Prostate gland (tissue), 2 donors: ENCODE measurements around the gene TMEM94.

Experiments used
- POLR2AphosphoS5 ChIP-seq: sonication (generic); formaldehyde crosslinking; IDR thresholded peaks from one replicate; pipeline ENCODE4 v1.6.1; 2017; ENCODE audit warnings: antibody characterized with exemption
- TF ChIP-seq, protein P1 (sequence below), 4 experiments: fragments of 200-600 bp in 2 of 4; fragments of 450-650 bp in 2 of 4; sonication (generic) in 2 of 4; IDR thresholded peaks; 1 replicate in 3 of 4; 2 replicates in 1 of 4; pipeline ENCODE4 v1.5.1; 2016 to 2019; ENCODE audit warnings: antibody characterized with exemption in 4 of 4, mild to moderate bottlenecking in 2 of 4, moderate library complexity in 2 of 4

DNA sequence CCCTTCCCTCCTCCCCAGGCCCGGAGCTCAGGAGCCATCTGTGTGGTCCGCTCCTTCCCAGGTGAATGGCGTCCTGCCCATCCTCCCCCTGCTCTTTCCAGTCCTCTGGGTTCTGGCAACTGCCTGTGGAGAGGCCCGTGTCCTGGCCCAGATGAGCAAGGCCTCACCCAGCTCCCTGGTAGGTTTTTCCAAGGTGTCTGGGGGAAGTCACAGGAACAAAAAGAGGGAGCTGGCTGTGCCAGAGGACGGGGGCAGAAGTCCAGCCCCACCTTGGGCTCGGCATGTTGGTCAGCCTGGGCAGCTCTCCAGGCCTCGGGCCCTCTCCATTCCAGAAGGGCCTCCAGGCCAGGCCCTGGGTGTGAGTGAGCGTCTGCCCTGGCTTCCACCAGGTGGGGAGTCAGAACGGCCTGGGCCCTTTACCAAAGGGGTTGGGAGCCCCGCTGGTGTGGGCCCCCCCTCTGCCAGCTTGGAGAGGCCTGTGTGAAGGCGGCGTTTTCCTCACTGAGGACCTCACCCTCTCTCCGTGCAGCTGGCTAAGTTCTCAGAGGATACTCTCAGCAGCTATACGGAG lies 33.8 kb downstream of the TMEM94 start:
- TF ChIP-seq POLR2AphosphoS5, result no peak
- TF ChIP-seq, protein P1, sequence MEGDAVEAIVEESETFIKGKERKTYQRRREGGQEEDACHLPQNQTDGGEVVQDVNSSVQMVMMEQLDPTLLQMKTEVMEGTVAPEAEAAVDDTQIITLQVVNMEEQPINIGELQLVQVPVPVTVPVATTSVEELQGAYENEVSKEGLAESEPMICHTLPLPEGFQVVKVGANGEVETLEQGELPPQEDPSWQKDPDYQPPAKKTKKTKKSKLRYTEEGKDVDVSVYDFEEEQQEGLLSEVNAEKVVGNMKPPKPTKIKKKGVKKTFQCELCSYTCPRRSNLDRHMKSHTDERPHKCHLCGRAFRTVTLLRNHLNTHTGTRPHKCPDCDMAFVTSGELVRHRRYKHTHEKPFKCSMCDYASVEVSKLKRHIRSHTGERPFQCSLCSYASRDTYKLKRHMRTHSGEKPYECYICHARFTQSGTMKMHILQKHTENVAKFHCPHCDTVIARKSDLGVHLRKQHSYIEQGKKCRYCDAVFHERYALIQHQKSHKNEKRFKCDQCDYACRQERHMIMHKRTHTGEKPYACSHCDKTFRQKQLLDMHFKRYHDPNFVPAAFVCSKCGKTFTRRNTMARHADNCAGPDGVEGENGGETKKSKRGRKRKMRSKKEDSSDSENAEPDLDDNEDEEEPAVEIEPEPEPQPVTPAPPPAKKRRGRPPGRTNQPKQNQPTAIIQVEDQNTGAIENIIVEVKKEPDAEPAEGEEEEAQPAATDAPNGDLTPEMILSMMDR (IDR thresholded peaks at IDR 0.05), result no peak
